Calu3 (cell line): ENCODE data around the gene SURF4. TPM values are rescaled to one million over a fixed set of nuclear protein-coding genes. Genes with fewer than 3 reads are reported as not detected.

ENCODE experiments used
- BruUV-seq: library from RNA; stranded (reverse); fragments of 400-500 nt; replicated peaks from 2 replicates; lab custom pipeline; 2021; lab: Mats Ljungman, UMichigan
- CTCF ChIA-PET: fragments of 300-600 bp; sonication (Branson Sonifier 250); formaldehyde crosslinking; loops from one replicate; lab custom pipeline; 2022; ENCODE audit warnings: antibody characterized with exemption; lab: Charles Lee
- DNase-seq: peaks from one replicate; pipeline ENCODE4 v3.0.0; 2022
- H3K27ac Mint-ChIP-seq: one replicate; pipeline ENCODE4 v1.8.0; 2022; ENCODE audit warnings: mixed read lengths; ENCODE audit not compliant: unreplicated experiment
- H3K27me3 Mint-ChIP-seq: one replicate; pipeline ENCODE4 v1.8.0; 2022; ENCODE audit warnings: mixed read lengths; ENCODE audit not compliant: unreplicated experiment
- H3K36me3 Mint-ChIP-seq: one replicate; pipeline ENCODE4 v1.8.0; 2022; ENCODE audit warnings: mild to moderate bottlenecking, moderate library complexity, mixed read lengths; ENCODE audit not compliant: insufficient read depth, unreplicated experiment
- H3K4me1 Mint-ChIP-seq: one replicate; pipeline ENCODE4 v1.8.0; 2022; ENCODE audit warnings: mild to moderate bottlenecking, low read depth, mixed read lengths; ENCODE audit not compliant: unreplicated experiment
- H3K4me3 Mint-ChIP-seq: one replicate; pipeline ENCODE4 v1.8.0; 2022; ENCODE audit warnings: mild to moderate bottlenecking, low read depth, moderate library complexity, mixed read lengths; ENCODE audit not compliant: unreplicated experiment
- H3K9me3 Mint-ChIP-seq: one replicate; pipeline ENCODE4 v1.8.0; 2022; ENCODE audit warnings: low read depth, mixed read lengths; ENCODE audit not compliant: unreplicated experiment
- CTCF ChIP-seq: fragments of 200-600 bp; IDR thresholded peaks from one replicate; pipeline ENCODE4 v1.8.0; 2022; ENCODE audit warnings: antibody characterized with exemption; ENCODE audit not compliant: unreplicated experiment
- intact Hi-C: fragments of 100-400 bp; cut with micrococcal nuclease; formaldehyde crosslinking; loops from one replicate; pipeline ENCODE4 v1.10.0; 2022; ENCODE audit not compliant: unreplicated experiment
- total RNA-seq: library from RNA; stranded (reverse); gene quantifications from 2 replicates; pipeline ENCODE4 v1.2.3, GENCODE V29; 2022

The SURF4 gene
- total RNA-seq, 1 experiment from 2014 or later = 129 TPM

DNA sequence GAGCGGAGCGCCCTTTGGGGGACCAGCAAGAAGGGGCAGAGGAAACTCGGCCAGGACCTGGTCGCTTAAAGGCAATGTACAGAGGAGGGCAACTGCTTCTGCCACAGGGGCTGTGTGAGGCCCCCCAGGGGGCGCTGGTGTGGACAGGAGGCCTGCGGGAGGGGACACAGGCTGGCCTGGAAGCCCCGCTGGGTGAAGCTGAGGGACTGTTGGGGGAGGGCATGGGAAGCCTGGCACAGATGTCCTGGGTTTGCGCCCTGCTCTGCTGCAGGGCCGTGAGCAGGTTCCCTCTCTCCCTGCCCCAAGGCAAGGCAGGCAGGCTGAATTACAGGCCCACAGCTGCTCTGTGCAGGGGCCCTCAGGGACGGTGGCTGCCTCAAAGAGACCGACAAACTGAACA, 33.3 kb downstream of the SURF4 start:
- no peaks in the 10 kb centered on the region for H3K27me3 Mint-ChIP-seq

DNA sequence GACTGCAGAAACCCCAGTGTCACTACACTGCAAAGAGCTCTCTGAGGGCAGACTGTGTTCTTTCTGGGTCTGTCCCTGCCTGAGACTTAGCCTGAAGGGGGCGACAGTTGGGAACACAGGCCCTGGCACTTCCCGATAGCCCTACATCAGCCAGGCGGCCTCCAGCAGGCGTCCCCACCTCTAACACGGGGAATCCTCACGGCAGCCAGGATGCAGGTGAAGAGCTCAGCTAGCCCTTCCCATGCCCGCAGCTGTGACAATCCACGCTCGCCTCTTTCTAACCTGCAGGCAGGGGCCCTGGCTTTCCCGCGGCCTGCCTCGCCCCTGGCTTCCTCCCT, 33.8 kb downstream of the SURF4 start:
- CTCF ChIA-PET = no interaction called here
- H3K27ac Mint-ChIP-seq = no peak overlapping the region

More for the DNA sequence above, 33.3 kb downstream of the SURF4 start:
- no TSS peak for BruUV-seq
- intact Hi-C loops = loop anchor here (10.0 kb wide), 1 partner anchor 62 kb away; no protein-coding TSS in a partner anchor
- H3K27ac Mint-ChIP-seq = no peak overlapping the region
- peaks cover 23% of the 10 kb centered on the region for H3K36me3 Mint-ChIP-seq
- DNase-seq = peak; percentile 22
- CTCF ChIA-PET = no interaction called here
- H3K9me3 Mint-ChIP-seq = no peaks in the 10 kb centered on the region
- no peak overlapping the region for H3K4me3 Mint-ChIP-seq
- TF ChIP-seq CTCF = peak; percentile 22
- no peaks in the 10 kb centered on the region for H3K4me1 Mint-ChIP-seq

DNA sequence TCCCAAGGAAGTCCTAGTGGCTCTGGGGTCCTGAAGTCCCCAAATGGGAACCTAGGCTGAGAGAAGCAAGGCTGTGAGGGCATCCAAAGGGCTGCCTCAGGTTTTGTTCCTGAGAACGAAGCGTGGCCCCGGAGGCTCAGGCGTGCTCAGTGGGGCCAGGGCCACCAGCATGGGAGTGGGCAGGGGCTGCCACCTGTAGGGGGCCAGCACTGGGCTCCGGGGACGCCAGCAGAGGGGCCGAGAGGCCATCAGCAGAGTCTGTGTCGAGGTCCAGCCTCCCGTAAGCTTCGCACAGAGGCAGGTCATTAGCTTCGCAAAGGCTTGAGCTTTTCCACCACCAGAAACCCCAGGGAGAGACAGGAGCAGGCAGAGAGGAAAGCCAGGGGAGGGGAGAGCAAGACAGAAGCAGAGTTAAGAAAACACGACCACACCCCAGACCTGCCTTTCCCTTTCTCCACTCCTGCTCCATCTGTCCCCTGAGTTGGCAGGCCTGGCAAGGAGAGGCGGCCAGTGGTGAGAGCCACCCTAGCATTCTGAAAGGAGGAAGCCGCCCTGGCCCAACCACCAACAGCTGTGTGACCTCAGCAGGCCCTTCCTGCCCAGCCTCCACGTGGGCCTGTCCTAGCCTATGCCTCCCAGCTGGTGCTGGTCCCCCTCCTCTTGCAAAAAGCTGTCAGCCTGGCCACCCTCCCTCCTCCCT, 34.3 kb downstream of the SURF4 start:
- H3K4me3 Mint-ChIP-seq = no peak overlapping the region
- no TSS peak for BruUV-seq

More for the DNA sequence above, 33.8 kb downstream of the SURF4 start:
- Mint-ChIP-seq H3K27me3 (no peaks in the 10 kb centered on the region), H3K9me3 (no peaks in the 10 kb centered on the region), H3K4me1 (no peaks in the 10 kb centered on the region), H3K4me3 (no peak overlapping the region), H3K36me3 (peaks cover 18% of the 10 kb centered on the region)
- intact Hi-C loops = loop anchor here (10.0 kb wide), 1 partner anchor 63 kb away; no protein-coding TSS in a partner anchor
- no peak for DNase-seq
- BruUV-seq = no TSS peak
- TF ChIP-seq CTCF = no peak

GRCh38 chr9:133340916-133341315, 34.9 kb downstream of the SURF4 start:
- no peak overlapping the region for H3K4me3 Mint-ChIP-seq
- no peak overlapping the region for H3K27ac Mint-ChIP-seq
- no peaks in the 10 kb centered on the region for H3K27me3 Mint-ChIP-seq
- CTCF ChIA-PET = no interaction called here
- no peak for DNase-seq
- TF ChIP-seq CTCF = no peak
- intact Hi-C loops = loop anchor here (10.0 kb wide), 1 partner anchor 64 kb away; no protein-coding TSS in a partner anchor
- BruUV-seq = no TSS peak
- no peaks in the 10 kb centered on the region for H3K9me3 Mint-ChIP-seq
- H3K4me1 Mint-ChIP-seq = no peaks in the 10 kb centered on the region
- peaks cover 20% of the 10 kb centered on the region for H3K36me3 Mint-ChIP-seq

More for the DNA sequence above, 34.3 kb downstream of the SURF4 start:
- Mint-ChIP-seq H3K27ac (no peak overlapping the region), H3K9me3 (no peaks in the 10 kb centered on the region), H3K36me3 (peaks cover 16% of the 10 kb centered on the region), H3K27me3 (no peaks in the 10 kb centered on the region), H3K4me1 (no peaks in the 10 kb centered on the region)
- no peak for DNase-seq
- CTCF ChIA-PET = no interaction called here
- no peak for TF ChIP-seq CTCF
- intact Hi-C loops = loop anchor here (10.0 kb wide), 1 partner anchor 63 kb away; no protein-coding TSS in a partner anchor
